GM21576 (cell line): ENCODE data around the gene SPRR4.

Experiments used
- ATAC-seq: cut with Tn5 transposase; IDR thresholded peaks from one replicate; pipeline ENCODE4 v1.9.1; 2021; ENCODE audit warnings: mild to moderate bottlenecking, moderate library complexity; ENCODE audit not compliant: unreplicated experiment

Gene SPRR4

DNA sequence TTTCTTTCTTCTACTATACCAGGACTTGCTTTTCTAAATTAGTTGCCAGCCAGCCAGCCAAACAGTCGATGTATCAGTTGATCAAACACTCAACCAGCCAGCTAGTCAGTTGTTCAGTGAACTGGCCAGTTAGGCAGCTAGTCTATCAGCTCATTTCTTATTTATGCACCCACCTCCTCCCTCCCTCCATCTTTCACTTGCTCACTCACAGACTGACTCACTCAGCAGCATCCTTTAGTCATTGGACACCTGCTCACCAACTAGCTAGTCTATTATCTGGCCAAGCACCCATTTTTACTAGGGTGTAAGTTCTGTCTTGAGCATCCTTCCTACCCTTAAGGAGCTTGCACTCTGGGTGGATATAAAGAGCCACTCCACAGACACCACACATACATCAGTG lies 5.9 kb upstream of the SPRR4 start:
- no peak for ATAC-seq

DNA sequence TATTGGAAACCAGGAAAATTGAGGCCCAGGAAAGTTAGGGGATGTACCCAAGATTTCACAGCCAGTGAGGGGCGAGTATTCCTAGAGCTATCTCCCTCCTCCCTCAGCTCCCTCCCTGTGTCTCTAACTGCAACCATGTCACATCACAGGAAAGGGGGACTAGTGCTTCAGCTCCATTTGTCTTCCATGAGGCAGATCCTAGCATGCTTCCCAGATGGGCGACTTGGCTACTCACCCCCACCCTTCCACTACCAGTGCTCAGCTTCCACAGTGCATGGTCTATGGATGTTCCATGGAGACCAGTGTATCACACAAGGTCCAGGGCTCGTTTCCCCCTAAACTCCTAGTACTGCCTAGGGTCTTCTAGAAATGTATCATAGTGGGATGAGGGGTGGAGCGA lies 4.6 kb upstream of the SPRR4 start:
- no peak for ATAC-seq

DNA sequence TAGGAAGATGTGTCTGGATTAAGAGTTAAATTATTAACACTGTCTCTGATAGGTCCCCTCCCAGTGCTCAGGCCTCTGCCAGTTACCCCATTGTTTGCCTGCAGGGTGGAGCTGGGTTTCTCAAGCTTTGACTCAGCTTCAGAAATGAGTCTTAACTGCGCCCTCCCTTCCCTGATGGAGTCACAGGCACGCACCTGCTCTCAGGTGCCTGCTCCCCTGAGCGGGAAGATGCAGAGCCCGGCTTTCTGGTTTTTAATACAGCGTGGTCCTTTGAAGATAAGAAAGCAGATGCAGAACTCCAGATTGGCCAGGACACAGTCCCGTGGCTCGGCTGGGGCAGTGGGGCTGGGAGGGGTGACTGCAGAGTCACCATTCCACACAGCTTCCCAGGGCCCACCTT lies 3.2 kb upstream of the SPRR4 start:
- no peak for ATAC-seq

DNA sequence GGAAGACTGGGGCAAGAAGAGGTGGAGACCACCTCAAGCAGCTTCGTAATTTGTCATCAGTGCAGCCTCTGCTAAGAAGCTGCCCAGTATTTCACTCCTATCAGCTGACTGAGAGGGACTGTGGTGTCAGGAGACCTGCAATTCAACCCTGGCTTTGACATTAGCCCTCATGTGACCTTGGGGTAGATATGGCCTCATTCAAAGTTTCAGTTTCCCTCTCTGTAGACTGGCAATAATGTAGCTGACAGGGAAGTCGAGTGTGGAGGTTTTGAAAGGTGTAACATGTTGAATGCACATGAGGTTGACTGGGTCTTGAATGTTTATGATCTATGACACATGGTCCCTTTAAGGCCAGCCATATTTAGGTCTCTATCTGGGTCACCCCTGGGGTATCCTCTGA lies 2.2 kb upstream of the SPRR4 start:
- ATAC-seq, result peak; percentile 95

DNA sequence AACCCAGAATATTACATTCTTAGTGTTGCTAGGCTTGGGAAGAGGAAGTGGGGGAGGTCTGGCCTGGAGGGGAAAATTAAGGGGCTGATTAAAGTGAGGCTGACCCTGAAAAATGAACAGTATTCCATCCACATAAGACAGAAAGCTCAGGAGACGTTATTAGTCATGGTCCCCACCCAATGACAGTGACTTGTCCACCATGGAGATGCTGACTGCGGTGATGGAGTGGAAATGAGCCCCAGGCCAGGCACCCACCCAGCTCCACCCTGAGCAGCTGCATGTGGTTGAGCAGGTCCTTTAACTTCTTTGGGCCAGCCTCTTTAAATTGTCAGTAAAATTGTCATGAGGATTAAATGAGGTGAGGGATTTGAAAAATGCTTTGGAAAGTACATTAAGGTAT lies 1.4 kb upstream of the SPRR4 start:
- no peak for ATAC-seq

DNA sequence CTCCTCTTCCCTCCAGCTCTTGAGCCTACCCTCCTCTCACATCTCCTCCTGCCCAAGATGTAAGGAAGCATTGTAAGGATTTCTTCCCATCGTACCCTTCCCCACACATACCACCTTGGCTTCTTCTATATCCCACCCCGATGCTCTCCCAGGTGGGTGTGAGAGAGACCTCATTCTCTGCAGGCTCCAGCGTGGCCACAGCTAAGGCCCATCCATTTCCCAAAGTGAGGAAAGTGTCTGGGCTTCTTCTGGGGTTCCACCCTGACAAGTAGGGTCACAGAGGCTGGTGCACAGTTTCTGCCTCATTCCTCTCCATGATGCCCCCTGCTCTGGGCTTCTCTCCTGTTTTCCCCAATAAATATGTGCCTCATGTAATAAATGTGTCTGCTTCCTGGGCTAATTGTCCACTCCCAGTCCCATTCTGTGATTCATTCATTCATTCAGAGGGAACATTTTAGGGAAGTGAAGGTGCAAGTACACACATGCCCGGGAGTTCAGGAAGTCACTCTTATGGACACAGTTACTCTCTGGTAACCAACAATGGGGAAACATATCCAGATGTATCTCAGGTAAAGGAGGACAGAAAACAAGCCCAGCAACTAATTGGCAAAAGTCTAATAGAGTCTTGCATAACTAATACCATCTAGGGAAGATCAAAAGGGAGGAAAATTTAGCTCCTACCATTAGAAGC lies 1.9 kb downstream of the SPRR4 start:
- ATAC-seq, result no peak

DNA sequence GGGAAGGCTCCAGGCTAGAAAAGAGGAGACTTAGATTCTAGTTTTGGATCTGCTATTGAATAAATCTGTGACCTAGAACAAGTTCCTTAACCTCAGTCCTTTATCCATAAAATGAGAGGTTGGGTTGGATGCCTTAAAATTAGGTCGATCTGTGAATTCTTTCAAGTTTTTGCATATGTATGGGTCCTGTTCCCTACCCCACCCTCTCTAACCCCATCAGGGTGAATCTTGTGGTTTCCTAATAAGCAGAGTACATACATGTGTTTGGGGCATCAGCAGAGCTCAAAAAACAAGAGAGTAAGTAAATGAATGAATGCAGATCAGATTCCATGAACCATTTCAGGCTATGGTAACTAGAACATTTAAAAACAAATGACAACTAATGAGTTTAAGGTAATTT lies 6.2 kb downstream of the SPRR4 start:
- no peak for ATAC-seq

DNA sequence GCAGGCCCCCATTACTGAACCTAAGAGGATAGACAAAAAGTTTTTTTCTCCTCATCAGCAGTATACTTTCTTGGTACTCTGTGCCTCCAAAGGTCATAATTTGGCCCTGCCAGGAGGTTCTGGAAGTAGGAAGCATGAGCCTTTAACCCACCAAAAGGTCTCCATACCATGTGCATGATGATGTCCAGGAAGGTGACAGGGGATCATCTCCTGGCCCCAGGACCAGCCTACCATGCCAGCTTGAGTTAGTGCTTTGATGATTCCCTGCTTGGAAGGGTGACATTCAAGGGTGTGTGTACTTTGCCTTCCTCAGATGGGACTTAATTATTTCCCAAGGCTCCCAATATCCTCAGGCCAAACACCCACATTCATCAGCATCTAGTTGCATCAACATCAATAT lies 7.2 kb downstream of the SPRR4 start:
- ATAC-seq, result no peak

DNA sequence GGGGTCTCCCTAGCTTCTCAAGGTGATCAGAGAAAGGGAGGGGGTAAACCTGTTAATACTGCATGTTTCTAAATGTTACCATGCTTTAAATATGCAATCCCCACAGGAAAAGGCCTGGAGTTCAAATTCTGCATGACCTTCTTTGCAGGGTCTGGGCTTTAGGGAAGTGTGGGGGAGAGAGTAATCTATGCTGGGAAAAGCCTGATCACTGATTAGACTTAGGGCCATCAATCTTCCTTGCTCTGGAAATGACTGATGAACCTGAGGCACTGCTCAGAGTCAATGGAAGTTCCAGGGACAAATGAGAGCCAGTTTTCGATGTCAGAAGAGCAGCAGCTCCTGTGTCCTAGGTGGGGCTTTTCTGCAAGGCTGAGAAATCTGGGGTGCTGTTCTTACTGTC lies 10.2 kb downstream of the SPRR4 start:
- ATAC-seq, result no peak

DNA sequence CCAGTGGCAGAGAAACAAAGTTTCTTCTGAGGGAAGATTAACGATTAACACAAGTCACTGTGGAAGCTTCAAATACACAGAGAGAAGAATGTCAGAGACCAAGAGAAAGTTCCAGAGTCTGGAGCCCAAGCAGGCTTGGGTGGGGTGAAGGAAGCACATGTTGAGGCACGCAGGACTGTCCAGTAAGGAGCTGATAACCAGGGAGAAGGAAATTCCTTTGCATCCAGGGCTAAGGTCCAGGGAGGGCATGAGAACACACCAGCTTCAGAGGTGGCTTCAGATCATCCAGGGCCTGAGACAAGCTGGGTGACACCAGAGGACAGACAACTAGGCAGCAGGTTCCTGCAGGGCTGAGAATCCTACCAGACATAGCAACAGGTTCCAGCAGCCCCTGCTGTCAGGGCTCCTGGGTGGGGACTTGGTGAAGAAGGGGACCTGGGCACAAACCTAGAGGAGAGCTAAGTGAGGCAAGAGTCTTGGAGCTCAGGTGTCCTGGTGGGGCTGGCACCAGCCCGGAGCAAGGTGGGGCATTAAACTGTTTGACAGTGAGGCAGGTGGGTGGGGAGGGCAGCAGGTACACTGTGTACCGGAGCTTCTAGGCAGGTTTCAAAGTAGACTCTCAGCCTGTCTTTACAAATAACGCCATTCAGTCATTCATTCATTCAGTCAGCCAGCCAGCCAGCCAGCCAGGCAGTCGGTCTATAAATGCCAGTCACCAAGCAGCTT lies 10.9 kb downstream of the SPRR4 start:
- ATAC-seq, result no peak

DNA sequence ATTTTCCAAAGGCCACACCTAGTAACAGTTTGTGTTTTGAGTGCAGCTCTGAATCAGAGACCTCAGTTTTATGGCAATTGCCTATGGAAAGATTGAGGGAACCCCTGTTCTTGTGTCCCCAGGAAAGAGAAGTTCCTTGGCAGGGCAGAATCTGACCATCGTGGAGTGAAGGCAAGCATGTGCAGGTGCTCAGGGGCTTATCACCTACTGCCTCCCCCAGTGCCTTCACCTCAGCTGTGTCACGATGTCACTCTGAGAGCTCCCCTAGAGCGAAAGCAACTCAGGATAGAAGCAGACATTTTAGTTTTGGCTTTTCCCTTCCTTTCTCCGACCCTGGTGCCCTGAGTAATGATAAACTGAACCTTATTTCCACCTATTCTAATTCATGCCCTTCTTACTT lies 11.6 kb downstream of the SPRR4 start:
- no peak for ATAC-seq

DNA sequence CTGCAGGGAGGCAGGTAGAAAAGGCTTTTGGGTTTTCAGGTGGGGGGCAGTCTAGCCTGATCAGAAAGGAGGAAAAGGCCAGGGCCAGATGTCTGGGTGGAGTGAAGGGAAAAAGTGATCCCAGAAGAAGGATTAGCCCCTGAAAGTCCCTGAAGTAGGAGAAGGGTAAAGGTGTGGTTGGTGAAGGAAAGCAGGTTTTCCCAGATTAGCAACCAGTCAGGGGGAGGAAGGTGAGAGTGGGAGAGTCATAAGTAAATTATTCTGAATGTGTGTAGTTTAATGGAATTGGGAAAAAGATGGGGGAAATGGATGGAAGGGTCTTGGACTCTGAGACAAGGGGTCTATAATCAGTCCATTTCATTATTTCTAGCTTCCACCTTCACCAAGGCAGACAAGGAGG lies 12.8 kb downstream of the SPRR4 start:
- no peak for ATAC-seq

DNA sequence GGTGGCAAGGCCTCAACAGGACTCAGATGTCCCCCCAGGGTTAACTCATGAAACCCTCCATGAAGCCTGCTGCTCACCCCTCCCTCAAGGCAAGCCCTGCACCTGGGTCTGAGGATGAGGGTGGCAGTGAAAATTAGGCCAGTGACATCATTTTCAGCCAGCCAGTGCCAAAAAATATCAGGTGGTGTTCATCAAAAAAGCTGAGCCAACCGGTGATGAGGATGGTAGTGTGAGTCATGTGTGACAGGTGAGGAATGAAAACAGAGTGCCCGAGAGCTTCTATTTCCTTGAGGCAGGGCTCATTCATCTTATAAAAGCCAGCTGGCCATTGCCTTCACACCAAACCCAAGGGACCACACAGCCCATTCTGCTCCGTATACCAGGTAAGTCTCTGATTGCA lies 13.3 kb downstream of the SPRR4 start, which contains the start of gene SPRR1A:
TSS of gene SPRR1A (plus strand) at position 339 of the 400 bp plus-strand sequence. CDS start 1,150 bp downstream, outside the sequence.
- no peak for ATAC-seq

DNA sequence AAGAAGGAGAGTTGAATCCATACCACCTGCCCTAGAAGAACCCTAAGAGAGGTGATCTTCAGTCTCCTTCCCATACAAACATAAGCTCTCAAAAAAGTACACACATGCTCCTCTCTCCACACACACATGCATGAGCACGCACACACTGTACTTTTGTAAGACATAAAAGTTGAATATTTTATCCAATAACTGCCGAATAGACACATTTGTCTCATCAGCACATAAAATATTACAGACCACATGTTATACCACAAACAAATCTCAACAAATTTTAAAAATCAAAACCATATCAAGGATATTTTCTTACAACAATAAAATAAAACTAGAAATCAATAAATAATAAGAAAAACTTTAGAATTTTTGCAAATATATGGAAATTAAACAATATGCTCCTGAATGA lies 16.1 kb downstream of the SPRR4 start:
- no peak for ATAC-seq

DNA sequence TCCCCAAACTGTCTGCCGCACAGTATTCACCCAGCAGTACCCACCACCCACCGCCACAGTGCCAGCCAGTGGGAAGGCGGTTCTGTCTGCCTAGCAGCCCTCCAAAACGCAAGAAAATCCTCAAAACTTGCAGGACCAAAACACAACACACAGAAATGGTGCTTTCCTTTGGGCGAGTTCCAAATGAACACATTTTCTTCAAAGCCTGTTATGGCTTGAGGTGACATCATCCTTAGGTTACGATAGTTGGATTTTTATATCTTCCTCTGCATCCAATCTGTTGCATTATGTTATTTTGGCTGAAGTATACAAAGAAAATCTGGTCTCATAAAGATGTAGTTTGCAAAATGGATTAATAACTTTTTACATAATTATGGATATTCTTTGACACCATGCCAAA lies 22.7 kb downstream of the SPRR4 start:
- no peak for ATAC-seq

DNA sequence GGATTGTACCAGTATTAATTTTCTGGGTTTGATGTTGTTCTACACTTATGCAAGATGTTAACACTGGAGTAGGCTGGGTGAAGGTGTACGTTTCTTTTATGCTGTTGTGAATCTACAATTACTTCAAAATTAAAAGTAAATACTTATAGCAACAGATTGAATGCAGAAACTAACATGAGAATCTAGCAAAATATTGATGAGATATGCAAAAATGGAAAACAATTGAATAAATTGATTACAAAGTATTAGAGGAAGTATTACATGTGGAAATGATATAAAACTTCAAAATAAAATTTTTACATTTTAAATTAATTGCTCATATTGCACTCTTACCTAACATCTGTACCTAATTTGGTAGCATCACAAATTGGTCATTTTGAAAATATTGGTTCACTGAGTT lies 25.4 kb downstream of the SPRR4 start:
- no peak for ATAC-seq

DNA sequence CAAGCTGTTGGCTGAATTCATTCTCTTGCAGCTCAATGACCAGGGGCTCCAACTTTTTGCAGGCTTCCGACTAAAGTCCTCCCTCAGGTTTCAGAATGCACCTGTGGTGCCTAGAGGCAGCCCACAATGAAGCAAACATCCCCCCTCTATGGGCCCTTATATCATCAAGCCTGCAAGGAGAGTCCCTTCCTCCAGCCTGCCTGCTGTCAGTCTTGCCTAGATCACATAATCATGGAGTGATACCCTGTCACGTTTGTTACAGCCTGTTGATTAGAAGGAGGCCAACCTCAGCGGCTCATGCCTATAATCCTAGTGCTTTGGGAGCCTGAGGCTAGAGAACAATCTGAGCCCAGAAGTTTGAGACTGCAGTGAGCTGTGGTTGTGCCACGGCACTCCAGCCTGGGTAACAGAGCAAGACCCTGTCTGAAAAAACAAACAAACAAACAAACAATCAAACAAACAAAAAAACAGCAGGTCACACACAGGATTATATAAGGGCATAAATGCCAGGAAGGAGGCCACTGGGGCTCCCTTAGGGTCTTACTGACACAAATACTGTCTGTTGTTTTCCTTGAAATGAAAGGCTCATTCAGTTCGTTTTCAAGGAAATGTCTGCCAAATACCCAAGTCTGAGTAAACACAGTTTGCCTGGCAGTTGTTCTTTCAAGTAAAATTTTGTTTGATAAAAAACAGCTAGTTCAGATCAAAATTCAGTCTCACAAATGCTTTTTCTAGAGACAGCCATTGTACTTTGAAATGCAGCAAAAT lies 26.4 kb downstream of the SPRR4 start:
- no peak for ATAC-seq

DNA sequence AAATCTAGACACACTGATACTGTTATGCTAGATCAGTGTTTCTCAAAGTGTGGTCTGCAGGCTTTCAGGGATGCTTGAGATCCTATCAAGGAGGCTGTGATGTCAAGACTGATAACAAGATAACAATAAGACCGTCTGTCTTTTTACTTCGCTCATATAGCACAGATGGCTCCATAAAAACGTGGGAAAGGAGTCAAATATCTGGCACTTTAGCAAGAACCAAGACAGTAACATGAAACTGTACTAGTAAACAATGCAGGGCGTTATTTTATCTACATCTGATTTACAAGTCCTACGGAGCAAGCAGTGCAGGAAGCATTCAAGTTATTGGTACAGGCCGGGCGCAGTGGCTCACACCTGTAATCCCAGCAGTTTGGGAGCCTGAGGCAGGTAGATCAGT lies 27.5 kb downstream of the SPRR4 start:
- ATAC-seq, result no peak

DNA sequence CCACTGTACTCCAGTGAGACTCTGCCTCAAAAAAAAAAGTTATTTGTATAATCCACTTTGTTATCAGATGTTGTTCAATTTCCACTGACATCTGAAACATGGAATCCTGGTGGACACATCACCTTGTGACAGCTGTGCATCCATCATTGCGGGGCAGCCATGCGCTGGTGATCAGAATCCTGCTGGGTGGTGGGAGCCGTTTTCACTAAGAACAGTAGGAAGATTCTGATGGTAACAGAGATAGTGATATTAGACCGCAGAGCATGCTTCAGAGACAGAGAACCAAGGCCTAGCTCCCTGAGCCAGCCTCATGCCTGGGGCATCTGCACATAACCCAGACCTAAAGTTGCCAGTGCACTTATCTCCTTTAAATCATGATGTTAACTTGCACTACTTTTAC lies 28.0 kb downstream of the SPRR4 start:
- no peak for ATAC-seq

DNA sequence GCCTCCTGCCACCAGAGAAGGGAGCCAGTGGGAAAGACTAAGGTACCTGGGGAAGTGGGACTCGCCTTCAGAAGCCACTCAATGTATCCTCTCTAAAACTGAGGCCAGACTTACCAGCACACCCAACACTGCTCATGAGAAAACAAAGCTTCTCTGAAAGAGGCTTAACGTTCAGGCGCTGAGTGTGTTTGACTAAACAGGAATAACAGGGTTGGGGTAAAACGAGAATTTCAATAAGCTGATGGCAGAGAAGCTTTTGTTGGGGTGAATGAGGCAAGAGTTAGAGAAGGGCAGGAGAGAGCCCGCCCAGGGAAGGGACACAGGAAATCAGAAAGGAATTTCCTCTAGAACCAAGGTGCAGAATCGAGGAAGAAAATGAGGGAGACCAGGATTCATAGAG lies 29.4 kb downstream of the SPRR4 start:
- no peak for ATAC-seq

DNA sequence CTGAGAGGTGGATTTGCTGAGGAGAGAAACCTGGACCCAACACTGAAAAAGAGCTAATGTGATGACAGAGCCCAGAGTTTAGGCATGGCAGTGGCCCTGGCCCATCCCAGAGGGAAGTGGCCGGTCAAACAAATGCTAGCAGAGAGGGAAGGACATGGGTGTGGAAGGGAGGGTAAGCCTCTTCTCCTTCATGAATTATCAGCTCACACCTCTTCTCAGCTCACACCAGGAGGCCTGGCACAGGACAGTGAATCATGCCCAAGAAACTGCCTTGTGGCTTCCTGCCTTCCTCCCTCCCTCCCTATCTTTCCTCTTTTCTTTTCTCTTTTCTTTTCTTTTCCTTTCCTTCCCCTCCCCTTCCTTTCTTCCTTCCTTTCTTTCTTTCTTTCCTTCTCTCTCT lies 29.8 kb downstream of the SPRR4 start:
- ATAC-seq, result no peak

DNA sequence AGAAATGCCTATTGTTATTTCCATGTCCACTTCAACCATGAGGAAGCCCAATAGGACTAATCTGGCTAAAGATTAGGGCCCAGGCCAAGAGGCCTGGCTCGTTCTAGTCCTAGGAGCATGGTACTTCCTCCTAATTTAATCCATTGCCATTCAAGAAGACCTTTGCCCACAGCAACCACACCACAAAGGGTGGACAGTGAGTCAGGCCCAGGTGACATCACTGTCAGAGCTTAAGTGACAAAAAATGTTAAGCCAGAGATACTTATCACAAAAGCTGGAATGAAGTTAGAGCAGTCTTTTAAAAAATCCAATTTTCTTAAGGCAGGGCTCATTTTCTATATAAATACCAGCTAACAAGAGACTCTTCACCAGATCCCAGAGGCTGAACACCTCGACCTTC lies 30.9 kb downstream of the SPRR4 start, which contains the start of gene SPRR3:
TSS of gene SPRR3 (plus strand) at position 368 of the 400 bp plus-strand sequence. CDS start 1,272 bp downstream, outside the sequence.
- no peak for ATAC-seq
